ENCODE data around the gene ATP8A1. TPM values are rescaled to one million over a fixed set of nuclear protein-coding genes. Genes with fewer than 3 reads are reported as not detected.
"Not testable (repeated sequence)": the region's sequence is repeated elsewhere in the genome, so short reads cannot be mapped to it uniquely, and the experiment has no call there.

Gene ATP8A1
- 10 to 100 TPM; 37.4 to 70.9 TPM for total RNA-seq

GRCh38 chr4:42656944-42657792, at the start of gene ATP8A1:
ATP8A1 (minus strand) TSS chr4:42657105; CDS start chr4:42656873, 232 bp downstream.
- ATAC-seq (peak; percentile 92), DNase-seq (peak; percentile 91 to 95 (median 94))
- TF ChIP-seq, protein P1, sequence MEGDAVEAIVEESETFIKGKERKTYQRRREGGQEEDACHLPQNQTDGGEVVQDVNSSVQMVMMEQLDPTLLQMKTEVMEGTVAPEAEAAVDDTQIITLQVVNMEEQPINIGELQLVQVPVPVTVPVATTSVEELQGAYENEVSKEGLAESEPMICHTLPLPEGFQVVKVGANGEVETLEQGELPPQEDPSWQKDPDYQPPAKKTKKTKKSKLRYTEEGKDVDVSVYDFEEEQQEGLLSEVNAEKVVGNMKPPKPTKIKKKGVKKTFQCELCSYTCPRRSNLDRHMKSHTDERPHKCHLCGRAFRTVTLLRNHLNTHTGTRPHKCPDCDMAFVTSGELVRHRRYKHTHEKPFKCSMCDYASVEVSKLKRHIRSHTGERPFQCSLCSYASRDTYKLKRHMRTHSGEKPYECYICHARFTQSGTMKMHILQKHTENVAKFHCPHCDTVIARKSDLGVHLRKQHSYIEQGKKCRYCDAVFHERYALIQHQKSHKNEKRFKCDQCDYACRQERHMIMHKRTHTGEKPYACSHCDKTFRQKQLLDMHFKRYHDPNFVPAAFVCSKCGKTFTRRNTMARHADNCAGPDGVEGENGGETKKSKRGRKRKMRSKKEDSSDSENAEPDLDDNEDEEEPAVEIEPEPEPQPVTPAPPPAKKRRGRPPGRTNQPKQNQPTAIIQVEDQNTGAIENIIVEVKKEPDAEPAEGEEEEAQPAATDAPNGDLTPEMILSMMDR (IDR thresholded peaks at IDR 0.05) = peak in 4 of 7 experiments; percentile 8 to 33 (median 25)
- TF ChIP-seq POLR2A (IDR thresholded peaks at IDR 0.05) = peak; percentile 66 to 90 (median 89)
- Histone ChIP-seq H3K27ac (peak within 1 kb of the TSS; percentile 77 to 94 (median 92)), H3K27me3 (no peaks in the 10 kb centered on the region), H3K4me1 (peaks cover 46% of the 10 kb centered on the region), H3K9me3 (no peaks in the 10 kb centered on the region), H3K4me3 (peak within 1 kb of the TSS; percentile 65 to 86), H3K36me3 (replicated peaks in 1 of 2; ENCODE audit: insufficient read depth in 1 of 2, low read depth in 2 of 2) (no peaks in the 10 kb centered on the region)
- intact Hi-C loops (cut with DNase I) = no loop called here
- 0% methylated on average over 27 to 69 of the region's 74 CpGs for WGBS, 2 donors

DNA sequence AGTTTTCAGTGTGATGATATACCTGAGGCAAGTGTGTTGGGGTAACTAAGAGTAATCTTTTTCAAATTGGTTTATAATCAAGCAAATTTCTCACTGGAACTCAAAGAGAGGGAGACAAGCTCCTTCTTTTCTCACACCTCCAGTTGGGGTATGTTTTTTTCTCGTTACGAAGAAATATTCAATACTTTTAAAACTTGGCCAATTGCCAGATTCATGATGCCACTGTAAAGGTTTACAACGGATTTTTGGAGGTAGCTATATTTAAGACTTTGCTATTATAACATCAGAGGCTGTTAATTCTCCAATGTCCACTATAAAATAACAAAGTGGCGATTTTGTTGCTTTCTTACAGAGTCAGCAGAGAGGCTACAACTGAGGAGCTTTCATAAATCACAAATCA, 49.2 kb upstream of the ATP8A1 start:
- ATAC-seq = no peak
- Histone ChIP-seq H3K4me1 (peaks cover 11% of the 10 kb centered on the region), H3K27ac (no peak overlapping the region), H3K36me3 (replicated peaks in 1 of 2; ENCODE audit: insufficient read depth in 1 of 2, low read depth in 2 of 2) (no peaks in the 10 kb centered on the region), H3K27me3 (no peaks in the 10 kb centered on the region), H3K4me3 (no peak overlapping the region), H3K9me3 (no peaks in the 10 kb centered on the region)
- no peak for DNase-seq
- intact Hi-C loops (cut with DNase I) = no loop called here
- WGBS, 2 donors = 63 to 70% methylated on average over 4 of the region's 4 CpGs
- TF ChIP-seq POLR2A (IDR thresholded peaks at IDR 0.05) = no peak
- TF ChIP-seq, protein P1 (IDR thresholded peaks at IDR 0.05) = no peak

GRCh38 chr4:42703813-42704212, 46.9 kb upstream of the ATP8A1 start:
- Histone ChIP-seq H3K9me3 (no peaks in the 10 kb centered on the region), H3K27me3 (no peaks in the 10 kb centered on the region), H3K36me3 (replicated peaks in 1 of 2; ENCODE audit: insufficient read depth in 1 of 2, low read depth in 2 of 2) (no peaks in the 10 kb centered on the region), H3K4me3 (no peak overlapping the region), H3K4me1 (no peaks in the 10 kb centered on the region), H3K27ac (no peak overlapping the region)
- WGBS, 2 donors = 59 to 72% methylated on average over 5 of the region's 5 CpGs
- intact Hi-C loops (cut with DNase I) = no loop called here
- DNase-seq (peak in 2 of 4 donors; percentile 6 to 16), ATAC-seq (no peak)
- no peak for TF ChIP-seq POLR2A (IDR thresholded peaks at IDR 0.05)
- TF ChIP-seq, protein P1 (IDR thresholded peaks at IDR 0.05) = no peak

- H3K4me3 ChIP-seq = no peak overlapping the region
- intact Hi-C loops (cut with DNase I) = no loop called here
- H3K9me3 ChIP-seq = no peaks in the 10 kb centered on the region
- ATAC-seq (no peak), DNase-seq (no peak)
- H3K27ac ChIP-seq = no peak overlapping the region
- TF ChIP-seq, protein P1 (IDR thresholded peaks at IDR 0.05) = no peak
- no peak for TF ChIP-seq POLR2A (IDR thresholded peaks at IDR 0.05)
- no peaks in the 10 kb centered on the region for H3K4me1 ChIP-seq
- no peaks in the 10 kb centered on the region for H3K36me3 ChIP-seq (replicated peaks in 1 of 2; ENCODE audit: insufficient read depth in 1 of 2, low read depth in 2 of 2)
- 80 to 83% methylated on average over 3 of the region's 3 CpGs for WGBS, 2 donors
- no peaks in the 10 kb centered on the region for H3K27me3 ChIP-seq
Observed at GRCh38 chr4:42702895-42703294, 46.0 kb upstream of the ATP8A1 start.

GRCh38 chr4:42701780-42702179, 44.9 kb upstream of the ATP8A1 start:
- H3K36me3 ChIP-seq (replicated peaks in 1 of 2; ENCODE audit: insufficient read depth in 1 of 2, low read depth in 2 of 2); H3K27me3 ChIP-seq; DNase-seq; H3K4me3 ChIP-seq; H3K9me3 ChIP-seq; H3K27ac ChIP-seq; ATAC-seq; H3K4me1 ChIP-seq; intact Hi-C loops (cut with DNase I): not testable (repeated sequence)
- 77 to 79% methylated on average over 5 to 7 of the region's 7 CpGs for WGBS, 2 donors

Data from body of pancreas (tissue), 4 donors.